SHP77 treated with DMSO at 0.1 percent for 48 hours (cell line): ENCODE results near the gene NEDD4L.
"Not testable (repeated sequence)": the region's sequence is repeated elsewhere in the genome, so short reads cannot be mapped to it uniquely, and the experiment has no call there.

Experiments
- DNase-seq: peaks from one replicate; lab custom pipeline; 2025; lab: John Stamatoyannopoulos, UW

NEDD4L gene

DNA sequence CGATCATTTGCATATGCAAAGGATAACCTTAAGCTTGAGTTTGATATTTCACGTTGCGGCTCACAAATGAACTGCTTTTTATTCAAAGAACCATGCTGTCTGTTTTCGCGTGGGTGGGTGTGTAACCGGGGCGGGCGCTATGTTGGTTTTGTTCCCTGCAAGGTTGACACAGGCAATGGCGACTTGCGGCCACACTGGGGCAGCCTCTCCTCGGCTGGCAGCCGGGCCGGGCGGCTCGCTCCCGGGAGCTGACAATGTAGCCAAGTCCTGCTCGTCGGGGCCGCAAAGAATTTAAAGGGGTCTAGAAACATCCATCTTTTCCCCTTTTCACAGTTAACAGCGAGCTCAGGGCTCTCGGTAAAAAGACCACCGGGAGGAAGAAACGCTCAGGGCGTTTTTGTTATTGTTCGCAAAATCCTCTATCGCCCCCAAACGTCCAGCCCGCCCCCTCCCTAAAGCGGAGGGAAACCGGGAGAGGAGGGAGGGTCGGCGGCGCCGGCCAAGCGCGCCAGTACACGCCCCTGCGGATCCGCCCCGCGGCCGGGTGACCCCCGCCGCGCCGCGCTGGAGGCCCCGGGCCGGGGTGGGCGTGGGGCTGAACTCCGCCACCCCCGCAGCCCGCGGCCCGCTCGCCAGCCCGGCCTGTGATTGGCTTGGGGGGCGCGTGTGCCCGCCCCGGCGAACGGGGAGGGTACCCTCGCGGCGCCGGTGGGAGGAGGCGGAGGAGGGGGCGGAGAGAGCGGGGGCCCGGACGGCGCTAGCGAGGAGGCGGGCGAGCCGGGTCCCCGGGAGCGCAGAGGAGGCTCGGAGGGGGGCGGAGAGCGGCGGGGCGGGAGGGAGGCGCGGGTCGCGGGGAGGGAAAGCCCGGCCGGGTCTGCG is at the start of gene NEDD4L:
TSS of gene NEDD4L (plus strand) at position 736 of the 879 bp plus-strand sequence. CDS start 435 bp downstream, outside the sequence.
- DNase-seq = peak; percentile 66

DNA sequence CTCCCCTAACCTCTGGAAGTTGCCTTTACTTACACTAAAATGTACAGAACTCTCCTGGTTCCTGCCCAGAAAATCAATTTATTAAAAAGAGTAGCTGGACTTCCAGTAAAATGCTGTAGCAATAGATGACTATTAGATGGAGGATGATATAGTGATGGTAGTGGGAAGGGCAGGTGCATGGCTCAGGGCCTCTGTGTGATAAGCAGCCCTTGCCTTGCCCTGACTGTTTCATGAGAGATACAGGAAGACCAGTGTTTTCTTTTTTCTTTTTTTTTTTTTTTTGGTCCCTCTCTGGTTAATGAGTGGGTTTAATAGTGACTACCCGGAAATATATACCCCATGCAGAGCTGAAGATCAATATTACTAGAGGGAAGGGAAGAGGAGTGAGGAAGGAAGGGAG is 48.7 kb upstream of the NEDD4L start:
- no peak for DNase-seq

DNA sequence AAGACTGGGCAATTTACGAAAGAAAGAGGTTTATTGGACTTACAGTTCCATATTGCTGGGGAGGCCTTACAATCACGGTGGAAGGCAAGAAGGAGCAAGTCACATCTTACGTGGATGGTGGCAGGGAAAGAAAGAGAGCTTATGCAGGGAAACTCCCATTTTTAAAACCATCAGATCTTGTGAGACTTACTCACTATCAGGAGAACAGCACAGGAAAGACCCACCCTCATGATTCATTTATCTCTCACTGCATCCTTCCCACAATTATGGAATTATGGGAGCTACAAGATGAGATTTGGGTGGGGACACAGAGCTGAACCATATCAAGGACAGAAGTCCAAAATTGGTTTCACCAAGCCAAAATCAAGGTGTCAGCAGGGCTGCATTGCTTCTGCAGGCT is 47.1 kb upstream of the NEDD4L start:
- DNase-seq = not testable (repeated sequence)

DNA sequence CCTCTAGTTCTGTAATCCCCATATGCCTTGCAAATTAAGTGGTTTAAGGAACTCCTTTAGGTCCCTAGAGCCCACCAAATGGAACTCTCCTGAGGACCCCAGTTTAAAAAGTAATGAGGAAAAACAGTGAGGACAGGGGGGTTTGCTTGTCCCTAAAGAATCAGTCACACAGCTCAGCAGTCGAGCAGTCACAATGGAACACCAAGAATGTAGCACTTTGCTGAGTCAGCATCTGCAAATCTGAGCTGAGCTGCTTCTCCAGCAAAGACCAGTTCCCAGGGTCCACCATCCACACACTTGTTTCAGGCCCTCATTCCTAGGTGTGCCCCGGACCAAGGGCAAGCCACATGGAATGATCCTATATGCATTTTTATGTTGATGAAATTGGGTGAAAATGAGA is 46.2 kb upstream of the NEDD4L start:
- no peak for DNase-seq

DNA sequence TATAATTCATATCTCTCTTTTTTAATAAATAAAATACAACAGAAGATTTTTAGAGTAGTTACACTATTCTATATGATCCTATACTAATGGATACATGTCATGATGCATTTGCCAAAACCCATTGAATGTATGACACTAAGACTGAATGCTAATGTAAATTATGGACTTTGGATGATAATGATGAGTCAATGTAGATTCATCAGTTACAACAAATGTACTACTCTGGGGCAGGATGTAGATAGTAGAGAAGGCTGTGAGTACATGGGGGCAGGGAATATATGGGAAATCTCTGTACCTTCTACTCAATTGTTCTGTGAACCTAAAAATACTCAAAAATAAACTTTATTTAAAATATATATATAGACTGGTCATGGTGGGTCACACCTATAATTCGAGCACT is 45.6 kb upstream of the NEDD4L start:
- no peak for DNase-seq

DNA sequence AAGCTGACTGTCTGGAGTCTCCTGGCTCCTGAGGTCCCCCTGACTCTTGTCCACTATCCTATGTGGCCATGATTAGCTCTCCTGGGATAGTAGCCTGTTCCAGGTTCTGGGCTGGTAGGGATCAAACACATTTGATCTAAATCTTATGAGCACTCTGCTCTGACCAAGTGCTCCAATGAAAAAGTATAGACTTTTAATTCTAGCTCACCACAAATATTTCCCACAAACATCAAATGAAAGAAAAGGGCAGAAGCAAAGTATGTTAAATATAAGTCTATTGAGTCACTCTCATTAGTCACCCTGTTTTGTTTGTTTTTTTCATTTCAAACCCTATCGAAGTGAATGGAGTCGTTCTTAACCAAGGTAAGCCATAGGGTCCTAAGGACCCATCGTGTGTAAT is 39.7 kb upstream of the NEDD4L start:
- DNase-seq = no peak

DNA sequence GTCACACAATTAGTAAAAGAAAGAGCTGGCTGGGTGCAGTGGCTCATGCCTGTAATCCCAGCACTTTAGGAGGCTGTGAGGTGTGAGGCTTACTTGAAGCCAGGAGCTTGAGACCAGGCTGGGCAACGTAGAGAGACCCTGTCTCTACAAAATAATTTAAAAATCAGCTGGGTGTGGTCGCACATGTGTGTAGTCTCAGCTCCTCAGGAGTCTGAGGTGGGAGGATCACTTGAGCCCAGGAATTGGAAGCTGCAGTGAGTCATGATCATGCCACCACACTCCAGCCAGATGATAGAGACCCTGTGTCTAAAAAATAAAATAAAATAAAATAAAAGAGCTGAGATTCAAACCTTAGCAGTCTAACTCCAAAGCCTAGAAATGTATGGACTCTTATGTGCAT is 39.0 kb upstream of the NEDD4L start:
- no peak for DNase-seq

DNA sequence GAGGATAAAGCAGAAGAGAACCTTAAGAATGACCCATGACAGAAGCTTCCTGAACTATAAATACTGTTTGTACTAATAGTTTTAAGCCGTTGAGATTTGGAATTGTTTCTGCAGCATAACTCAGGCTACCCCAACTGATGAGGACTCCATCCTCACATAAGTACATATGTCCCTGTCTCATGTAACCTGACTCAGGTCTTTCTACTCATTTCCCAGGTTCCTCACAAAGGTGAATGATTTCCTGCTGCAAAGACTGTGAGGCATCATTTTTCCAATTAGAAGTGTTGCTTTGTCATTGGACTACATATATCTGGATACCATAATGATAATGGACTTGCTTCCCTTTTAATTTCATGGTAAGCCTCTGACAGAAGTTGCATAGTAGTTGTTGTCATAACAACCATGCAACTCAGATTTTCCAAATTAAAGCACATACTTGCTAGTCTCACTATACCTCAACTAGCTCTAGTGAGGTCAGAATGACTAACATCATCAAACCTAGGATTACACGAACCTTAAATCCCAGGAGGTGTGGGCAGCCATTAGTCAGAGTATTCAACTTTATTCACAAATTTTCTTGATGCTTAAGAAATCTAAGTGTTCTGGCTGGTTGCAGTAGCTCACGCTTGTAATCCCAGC is 38.0 kb upstream of the NEDD4L start:
- no peak for DNase-seq

DNA sequence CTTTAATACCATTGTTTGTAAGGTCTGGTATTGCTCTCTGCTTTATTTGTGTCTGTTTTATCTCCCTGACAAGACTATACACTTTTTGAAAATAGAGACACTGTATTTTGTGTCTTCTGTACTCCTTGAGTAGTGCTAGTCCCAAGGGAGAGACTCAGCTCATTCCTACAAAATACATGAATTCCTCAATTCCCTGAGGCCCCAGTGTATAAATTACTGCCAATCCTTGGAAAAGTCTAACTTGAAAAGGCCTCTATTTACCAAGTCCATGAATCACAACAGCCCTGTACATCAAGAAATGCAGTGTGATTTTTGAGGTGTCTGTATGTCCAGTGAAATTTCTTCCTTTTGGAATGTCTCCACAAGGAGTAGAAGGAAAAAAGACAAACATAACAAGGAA is 34.9 kb upstream of the NEDD4L start:
- DNase-seq = no peak

DNA sequence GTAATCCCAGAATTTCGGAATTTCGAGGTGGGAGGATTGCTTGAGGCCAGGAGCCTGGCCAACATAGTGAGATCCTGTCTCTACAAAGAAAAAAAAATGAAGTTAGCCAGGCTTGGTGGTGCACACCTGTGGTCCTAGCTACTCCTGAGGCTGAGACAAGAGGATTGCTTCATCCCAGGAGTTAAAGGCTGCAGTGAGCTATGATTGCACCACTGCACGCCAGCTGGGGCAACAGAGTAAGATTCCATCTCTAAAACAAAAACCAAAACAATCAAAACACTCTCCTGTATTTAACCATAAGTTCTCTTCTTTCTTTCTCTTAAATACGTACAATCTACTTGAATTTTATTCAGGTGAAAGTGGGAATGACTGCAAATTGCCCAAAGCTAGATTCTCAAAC is 33.8 kb upstream of the NEDD4L start:
- no peak for DNase-seq

DNA sequence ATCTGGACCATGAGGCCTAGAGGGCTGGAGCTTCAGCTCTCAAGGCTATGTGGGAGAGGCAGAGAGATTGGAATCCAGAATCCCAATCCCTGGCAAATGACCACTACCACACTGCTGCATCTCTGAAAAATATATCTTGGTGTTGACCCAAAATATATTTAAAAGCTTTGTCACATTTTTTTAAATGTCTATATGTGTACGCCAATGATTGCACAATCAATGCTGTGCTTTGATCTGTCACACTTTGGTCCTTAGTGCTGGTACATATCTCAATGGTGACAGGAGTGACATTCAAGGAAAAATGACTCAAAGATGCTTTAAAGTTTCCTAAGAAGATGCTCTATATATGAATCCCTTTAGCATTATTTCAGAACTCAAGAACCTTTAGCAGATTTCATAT is 31.7 kb upstream of the NEDD4L start:
- no peak for DNase-seq

DNA sequence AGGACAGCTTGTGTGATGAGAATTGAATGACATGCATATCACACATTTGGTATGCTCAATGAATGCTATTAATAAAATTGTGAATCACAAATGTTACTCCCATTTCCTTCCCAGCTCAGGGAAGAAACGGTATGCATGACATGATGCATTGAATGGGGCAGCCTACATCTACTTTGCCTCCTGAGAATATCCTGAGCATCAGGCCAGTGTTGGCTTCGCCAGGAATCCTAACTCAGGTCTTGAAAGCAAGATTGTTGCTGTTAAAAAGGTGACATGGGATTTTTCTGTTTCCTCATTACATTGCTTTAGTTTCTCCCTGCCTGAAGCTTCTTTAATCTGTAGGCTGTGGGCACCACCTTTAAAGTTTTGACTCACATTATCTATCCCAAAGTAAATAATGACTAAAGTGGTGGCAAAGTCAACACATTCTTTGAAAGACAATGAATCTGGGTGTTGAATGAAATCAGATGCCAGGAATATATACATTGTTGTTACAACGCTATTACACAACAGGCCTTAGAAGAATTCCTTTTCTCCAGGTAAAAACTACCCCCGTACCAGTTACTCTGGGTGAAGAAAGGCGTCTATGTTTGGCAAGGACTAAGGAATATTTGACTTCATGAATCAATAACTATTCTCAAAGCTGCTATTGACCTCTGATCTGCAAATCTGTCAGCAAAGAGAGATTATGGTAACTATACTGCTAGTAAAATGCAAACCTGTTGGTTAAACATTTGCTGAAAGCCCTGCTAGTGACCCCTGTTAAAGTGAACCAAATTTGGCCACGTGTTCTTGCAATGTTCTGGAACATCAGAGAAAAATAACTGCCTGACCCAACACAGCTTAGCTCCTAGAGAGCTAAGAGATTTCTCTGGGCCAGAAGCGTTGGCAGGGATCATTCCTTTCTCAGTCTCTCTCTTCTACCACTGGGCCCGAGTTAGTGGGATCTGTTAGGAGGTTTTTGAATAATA is 30.5 kb upstream of the NEDD4L start:
- no peak for DNase-seq

DNA sequence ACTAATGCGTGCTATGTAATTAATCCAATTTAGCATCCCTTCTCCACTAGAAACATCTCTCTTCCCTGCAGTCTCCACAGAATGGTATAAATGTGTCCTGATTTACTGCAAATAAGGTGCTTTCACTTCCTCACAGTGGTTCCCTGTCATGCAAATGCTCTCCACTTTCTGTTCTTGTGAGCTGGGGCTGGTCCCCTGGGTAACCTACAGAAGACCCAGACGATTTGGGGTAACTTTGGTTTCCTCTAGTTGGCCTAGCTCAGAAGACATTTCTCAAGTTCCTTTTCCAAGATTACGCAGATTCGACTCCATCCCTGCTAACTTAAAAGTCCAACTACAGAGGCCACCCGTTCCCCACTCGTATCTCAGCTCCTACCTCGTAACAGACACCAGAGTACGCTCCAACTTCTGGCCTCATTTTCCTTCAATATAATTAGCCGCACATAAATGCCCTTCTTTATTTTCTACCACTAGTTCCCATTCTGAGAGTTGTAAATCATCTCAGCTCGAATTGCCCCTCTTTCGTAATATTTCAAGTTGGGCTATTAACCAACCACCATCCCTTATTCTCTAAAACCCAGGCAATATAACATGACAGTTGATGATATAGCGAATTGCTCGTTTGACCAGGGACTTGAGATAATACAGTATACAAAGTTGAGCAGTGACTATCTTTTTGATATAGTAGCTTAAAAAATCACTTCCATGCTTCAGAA is 28.8 kb upstream of the NEDD4L start:
- no peak for DNase-seq

DNA sequence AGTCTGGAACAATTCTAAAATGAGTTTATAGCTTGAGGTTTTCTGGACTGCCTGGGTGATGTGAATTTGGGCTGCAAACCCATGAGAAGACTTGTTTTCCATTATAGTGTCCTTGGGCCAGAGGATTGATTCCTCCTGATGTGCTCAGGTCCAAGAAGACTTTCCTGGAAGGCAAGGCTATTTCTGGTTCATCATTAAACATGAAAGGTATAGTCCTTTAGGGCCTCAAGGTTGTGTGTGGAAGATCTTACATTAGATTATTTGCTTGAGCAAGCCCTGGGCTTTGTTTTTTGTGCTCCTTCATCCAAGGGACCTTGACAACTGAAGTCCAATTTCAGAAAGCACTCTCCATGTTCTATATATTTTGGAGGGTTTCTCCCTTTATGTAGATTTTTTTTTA is 26.8 kb upstream of the NEDD4L start:
- no peak for DNase-seq

DNA sequence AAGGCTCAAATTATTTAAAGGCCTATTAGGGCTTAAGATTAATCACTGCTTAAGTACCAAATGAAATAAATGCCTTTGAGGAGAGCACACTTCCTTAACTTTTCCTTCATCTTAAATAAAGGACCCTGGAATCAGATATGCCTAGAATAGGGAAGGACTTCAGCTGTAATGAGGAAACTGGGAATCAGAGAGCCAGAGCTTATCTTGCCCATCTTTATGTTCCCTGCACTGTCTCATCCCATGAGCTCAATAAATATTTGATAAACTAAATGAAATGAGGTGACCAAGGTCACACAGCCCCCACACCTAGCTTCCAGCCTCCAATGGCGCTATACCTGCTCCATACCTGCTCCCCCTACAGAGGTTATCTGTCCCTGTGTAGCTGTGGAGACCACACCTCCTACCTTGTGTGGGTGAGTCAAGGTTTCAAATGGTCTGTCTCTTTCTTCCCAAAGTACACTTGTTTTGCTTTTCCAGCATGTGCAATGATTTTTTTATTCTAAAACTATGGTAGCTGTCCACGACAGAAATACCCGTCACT is 23.4 kb upstream of the NEDD4L start:
- DNase-seq = no peak

DNA sequence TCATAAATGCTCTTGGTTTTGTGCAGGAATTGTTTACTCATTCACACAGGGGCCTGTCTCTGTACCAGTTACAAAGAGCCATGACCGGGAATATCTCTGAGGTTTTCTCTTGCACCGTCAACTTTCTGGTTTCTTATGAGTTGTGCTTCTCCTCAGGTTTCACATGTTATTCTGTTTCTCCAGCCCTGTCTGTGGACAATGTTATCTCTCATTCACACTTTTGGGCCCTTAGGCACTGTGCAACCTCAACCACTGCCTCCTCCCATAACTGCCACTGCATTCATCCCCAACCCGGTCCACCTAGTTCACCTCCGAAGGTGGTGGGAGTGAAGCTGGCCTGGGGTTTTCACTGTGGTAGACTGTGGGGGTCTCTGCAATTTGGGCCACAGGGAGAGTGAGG is 22.5 kb upstream of the NEDD4L start:
- DNase-seq = no peak

DNA sequence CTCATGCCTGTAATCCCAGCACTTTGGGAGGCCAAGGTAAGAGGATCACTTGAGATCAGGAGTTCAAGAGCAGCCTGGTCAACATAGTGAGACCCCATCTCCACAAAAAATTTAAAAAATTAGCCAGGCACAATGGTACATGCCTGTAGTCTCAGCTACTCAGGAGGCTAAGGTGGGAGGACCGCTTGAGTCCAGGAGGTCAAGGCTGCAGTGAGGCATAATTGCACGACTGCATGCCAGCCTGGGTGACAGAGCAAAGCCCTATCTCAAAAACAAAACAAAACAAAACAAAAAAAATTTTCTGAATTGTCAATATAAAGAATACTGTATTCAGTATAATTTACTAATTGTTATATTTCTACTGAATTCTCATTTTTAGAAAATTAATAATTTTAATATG is 20.9 kb upstream of the NEDD4L start:
- DNase-seq = no peak

DNA sequence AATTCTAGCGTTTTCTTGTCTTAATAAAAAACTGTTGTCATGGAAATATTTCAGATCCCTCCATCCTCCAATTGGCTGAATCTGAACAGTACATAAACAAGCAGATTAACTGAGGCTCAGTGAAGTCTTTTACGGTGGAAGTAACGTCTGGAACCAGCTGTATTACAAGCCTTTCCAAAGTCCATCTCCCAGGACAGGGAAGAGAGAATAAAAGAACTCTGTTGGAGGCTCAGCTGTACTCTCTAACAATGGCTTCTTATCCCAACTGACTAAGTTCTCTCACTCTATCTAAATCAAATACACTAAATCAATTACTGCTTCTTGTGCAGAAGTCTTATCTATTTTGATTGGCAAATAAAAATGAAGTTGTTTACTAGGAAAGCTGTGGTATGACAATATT is 19.9 kb upstream of the NEDD4L start:
- no peak for DNase-seq

DNA sequence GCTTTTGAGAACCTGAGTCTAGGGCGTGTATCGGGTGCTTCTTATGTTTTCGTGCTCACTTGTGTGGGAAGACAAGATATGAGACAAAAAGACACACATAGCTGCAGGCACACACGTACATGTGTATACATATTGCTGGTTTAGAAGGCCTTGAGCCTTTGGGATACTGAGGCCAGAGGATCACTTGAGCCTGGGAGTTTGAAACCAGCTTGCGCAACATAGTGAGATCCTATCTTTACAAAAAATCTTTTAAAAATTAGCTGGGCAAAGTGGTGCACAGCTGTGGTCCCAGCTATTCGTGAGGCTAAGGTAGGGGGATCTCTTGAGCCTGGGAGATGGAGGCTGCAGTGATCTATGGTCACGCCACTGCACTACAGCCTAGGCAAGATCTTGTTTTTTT is 18.8 kb upstream of the NEDD4L start:
- DNase-seq = no peak

DNA sequence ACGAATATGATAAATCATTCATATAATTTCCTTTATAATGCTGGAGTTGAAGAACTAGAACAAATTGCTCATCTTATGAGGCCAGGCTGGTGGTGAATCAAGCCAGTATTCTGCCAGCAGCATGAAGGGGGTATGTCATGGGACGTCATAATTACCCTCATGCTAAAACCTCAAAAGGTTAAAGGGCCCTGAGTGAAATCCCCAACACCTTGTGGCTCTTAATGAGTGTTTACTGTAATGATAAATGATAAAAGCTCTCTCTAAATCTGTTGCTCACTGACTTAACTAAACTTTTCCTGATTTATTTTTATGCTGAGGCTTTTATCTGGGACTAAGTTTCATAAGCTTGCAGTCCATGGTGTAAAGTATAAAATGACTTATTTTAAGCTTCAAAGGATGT is 18.3 kb upstream of the NEDD4L start:
- no peak for DNase-seq

DNA sequence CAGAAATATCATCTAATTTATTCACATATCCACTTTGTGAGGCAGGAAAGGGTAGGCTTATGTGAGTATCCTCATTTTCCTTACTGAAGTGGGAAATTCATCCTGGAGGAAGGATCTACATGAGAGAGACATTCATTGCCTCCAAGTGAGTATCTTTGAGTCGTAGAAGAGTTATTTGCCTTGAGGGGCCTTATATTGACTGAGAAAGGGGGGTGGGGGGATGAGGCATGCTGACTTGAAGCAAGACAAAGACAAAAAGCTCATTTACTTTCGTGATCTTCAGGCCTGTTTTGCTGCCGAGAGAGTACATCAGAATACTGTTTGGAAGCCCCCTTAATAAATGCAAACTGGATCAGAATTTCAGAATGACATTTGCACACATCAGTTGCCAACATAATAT is 17.6 kb upstream of the NEDD4L start:
- DNase-seq = no peak

DNA sequence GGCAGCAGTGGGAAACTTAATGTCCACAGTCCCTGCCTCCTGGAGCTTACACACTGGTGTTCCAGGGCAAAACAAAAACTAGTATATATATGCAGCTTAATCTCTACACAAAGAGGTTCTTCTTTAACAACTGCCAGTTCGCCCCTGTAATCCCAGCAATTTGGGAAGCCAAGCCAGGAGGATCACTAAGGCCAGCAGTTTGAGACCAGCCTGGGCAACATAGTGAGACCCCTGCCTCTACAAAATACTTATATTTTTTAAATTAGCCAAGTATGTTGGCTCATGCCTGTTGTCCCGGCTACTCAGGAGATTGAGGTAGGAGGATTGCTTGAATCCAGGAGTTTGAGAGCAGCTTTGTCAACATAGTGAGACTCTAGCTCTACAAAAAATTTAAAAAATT is 17.2 kb upstream of the NEDD4L start:
- DNase-seq = no peak
